ENCODE results near the gene WDR86. TPM values are rescaled to one million over a fixed set of nuclear protein-coding genes. Genes with fewer than 3 reads are reported as not detected.

WDR86 gene
- polyA plus RNA-seq, 1 donor (not counting 4 experiments of a cell fraction or from before 2014, with no cell fraction given): not detected

DNA sequence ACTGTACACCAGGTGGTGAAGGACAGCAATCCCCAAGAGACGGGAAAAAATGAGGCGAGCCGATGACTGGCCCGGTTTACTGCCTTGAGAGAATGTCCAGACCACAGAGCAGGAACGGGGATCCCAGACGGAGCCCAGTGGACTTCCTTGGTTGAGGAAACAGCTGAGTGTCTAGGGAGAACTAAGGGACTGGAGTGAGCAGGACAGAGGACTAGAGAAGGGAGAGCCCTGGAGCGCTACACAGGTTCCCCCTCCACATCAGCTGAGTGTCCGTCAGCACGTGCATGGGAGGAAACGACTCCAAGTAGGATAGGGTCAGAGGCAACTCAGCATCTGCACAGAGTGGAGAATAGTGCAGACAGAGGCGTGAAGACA is 7.1 kb upstream of the WDR86 start:
- dilution Hi-C loops (cut with MboI; ENCODE audit: extremely low pct_ligation_motif_present, low sequenced_read_pairs): no loop called here
- Histone ChIP-seq H3K9ac (ENCODE audit: control insufficient read depth, extremely low read depth, insufficient read depth, low read length) (no peak overlapping the region), H3K9me1 (ENCODE audit: control insufficient read depth, extremely low read depth, insufficient read depth, low read length) (no peaks in the 10 kb centered on the region), H3K36me3 (ENCODE audit: control insufficient read depth in 2 of 2, extremely low read depth in 1 of 2, insufficient read depth in 2 of 2, low read length in 2 of 2) (no peaks in the 10 kb centered on the region), H4K20me1 (ENCODE audit: control insufficient read depth, extremely low read depth, insufficient read depth, low read length) (no peaks in the 10 kb centered on the region), H2AFZ (ENCODE audit: control insufficient read depth, low read length) (no peak overlapping the region), H3K4me3 (ENCODE audit: control insufficient read depth in 2 of 3, extremely low read depth in 1 of 3, insufficient read depth in 2 of 3, low read depth in 1 of 3, low read length in 3 of 3) (no peak overlapping the region), H3K9me3 (ENCODE audit: control insufficient read depth, low read depth, low read length) (peaks cover 7% of the 10 kb centered on the region), H3K79me2 (ENCODE audit: control insufficient read depth, insufficient read depth, low read length) (no peaks in the 10 kb centered on the region), H3K27ac (ENCODE audit: control insufficient read depth, insufficient read depth, low read length) (no peak overlapping the region), H3K4me2 (ENCODE audit: control insufficient read depth, extremely low read depth, insufficient read depth, low read depth, low read length) (no peak overlapping the region), H3K4me1 (ENCODE audit: control insufficient read depth, extremely low read depth, insufficient read depth, low read length) (no peaks in the 10 kb centered on the region), H3K27me3 (ENCODE audit: control insufficient read depth, extremely low read depth, insufficient read depth, low read length) (peaks cover 24% of the 10 kb centered on the region)
- TF ChIP-seq EZH2 (IDR thresholded peaks at IDR 0.05; ENCODE audit: low read length): no peak
- TF ChIP-seq, protein P1, sequence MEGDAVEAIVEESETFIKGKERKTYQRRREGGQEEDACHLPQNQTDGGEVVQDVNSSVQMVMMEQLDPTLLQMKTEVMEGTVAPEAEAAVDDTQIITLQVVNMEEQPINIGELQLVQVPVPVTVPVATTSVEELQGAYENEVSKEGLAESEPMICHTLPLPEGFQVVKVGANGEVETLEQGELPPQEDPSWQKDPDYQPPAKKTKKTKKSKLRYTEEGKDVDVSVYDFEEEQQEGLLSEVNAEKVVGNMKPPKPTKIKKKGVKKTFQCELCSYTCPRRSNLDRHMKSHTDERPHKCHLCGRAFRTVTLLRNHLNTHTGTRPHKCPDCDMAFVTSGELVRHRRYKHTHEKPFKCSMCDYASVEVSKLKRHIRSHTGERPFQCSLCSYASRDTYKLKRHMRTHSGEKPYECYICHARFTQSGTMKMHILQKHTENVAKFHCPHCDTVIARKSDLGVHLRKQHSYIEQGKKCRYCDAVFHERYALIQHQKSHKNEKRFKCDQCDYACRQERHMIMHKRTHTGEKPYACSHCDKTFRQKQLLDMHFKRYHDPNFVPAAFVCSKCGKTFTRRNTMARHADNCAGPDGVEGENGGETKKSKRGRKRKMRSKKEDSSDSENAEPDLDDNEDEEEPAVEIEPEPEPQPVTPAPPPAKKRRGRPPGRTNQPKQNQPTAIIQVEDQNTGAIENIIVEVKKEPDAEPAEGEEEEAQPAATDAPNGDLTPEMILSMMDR (optimal IDR thresholded peaks at IDR 0.05 in 1 of 3, IDR thresholded peaks at IDR 0.05 in 1 of 3, conservative IDR thresholded peaks at IDR 0.05 in 1 of 3; ENCODE audit: extremely low read depth in 1 of 3, insufficient read depth in 2 of 3, low read length in 3 of 3): no peak
- DNase-seq (ENCODE audit: low read depth, low spot score): no peak
- FAIRE-seq: no peak

DNA sequence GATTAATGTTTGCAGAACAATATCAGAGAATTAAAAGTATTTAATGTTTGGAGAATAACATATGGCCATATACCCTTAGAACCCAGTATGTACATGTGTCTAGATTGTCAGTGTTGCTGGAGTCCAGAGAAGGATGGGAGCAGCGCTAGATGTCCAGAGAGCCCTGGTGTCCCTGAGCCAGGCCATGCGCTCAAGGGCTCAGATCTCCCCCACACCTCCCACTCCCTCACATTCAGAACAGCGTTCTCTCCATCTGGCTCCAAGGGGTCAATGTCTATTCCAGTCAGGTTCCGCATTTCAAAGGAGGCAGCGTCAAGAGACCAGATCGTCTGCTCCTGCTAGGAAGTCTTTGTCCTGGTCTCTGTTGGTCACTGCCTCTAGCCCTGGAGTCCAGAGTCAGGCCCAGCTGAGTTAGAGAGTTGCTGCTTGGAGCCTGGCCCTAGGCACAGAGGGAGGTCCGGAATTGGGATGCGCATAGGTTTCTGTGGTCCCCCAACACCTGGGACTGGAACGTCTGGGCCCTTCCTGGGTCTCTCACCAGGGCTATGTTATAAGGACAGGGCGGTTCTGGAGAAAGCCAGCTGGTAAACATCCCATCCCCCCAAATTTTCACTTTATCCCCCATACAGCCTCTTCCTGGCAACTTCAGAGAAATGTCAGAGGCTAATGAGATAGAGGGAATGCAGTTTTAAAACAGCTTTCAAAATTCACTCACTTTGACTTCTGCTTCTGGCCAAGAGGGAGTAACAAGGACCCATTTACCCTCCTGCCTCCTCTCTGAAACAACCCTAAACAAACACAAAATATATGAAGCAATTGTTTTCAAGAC is 6.5 kb upstream of the WDR86 start:
- TF ChIP-seq EZH2 (IDR thresholded peaks at IDR 0.05; ENCODE audit: low read length): no peak
- TF ChIP-seq, protein P1 (optimal IDR thresholded peaks at IDR 0.05 in 1 of 3, IDR thresholded peaks at IDR 0.05 in 1 of 3, conservative IDR thresholded peaks at IDR 0.05 in 1 of 3; ENCODE audit: extremely low read depth in 1 of 3, insufficient read depth in 2 of 3, low read length in 3 of 3): no peak
- H3K9me3 ChIP-seq (ENCODE audit: control insufficient read depth, low read depth, low read length): peaks cover 3% of the 10 kb centered on the region
- no peaks in the 10 kb centered on the region for H4K20me1 ChIP-seq (ENCODE audit: control insufficient read depth, extremely low read depth, insufficient read depth, low read length)
- no peaks in the 10 kb centered on the region for H3K4me1 ChIP-seq (ENCODE audit: control insufficient read depth, extremely low read depth, insufficient read depth, low read length)
- no peaks in the 10 kb centered on the region for H3K36me3 ChIP-seq (ENCODE audit: control insufficient read depth in 2 of 2, extremely low read depth in 1 of 2, insufficient read depth in 2 of 2, low read length in 2 of 2)
- peaks cover 30% of the 10 kb centered on the region for H3K27me3 ChIP-seq (ENCODE audit: control insufficient read depth, extremely low read depth, insufficient read depth, low read length)
- FAIRE-seq: no peak
- DNase-seq (ENCODE audit: low read depth, low spot score): no peak
- H3K79me2 ChIP-seq (ENCODE audit: control insufficient read depth, insufficient read depth, low read length): no peaks in the 10 kb centered on the region
- no peaks in the 10 kb centered on the region for H3K9me1 ChIP-seq (ENCODE audit: control insufficient read depth, extremely low read depth, insufficient read depth, low read length)
- no peak overlapping the region for H2AFZ ChIP-seq (ENCODE audit: control insufficient read depth, low read length)
- dilution Hi-C loops (cut with MboI; ENCODE audit: extremely low pct_ligation_motif_present, low sequenced_read_pairs): no loop called here
- no peak overlapping the region for H3K27ac ChIP-seq (ENCODE audit: control insufficient read depth, insufficient read depth, low read length)
- H3K9ac ChIP-seq (ENCODE audit: control insufficient read depth, extremely low read depth, insufficient read depth, low read length): no peak overlapping the region
- H3K4me2 ChIP-seq (ENCODE audit: control insufficient read depth, extremely low read depth, insufficient read depth, low read depth, low read length): no peak overlapping the region
- no peak overlapping the region for H3K4me3 ChIP-seq (ENCODE audit: control insufficient read depth in 2 of 3, extremely low read depth in 1 of 3, insufficient read depth in 2 of 3, low read depth in 1 of 3, low read length in 3 of 3)
